HG03575 (cell line): ENCODE measurements around the gene ERCC6L2.

Experiments
- ATAC-seq: cut with Tn5 transposase; IDR thresholded peaks from one replicate; pipeline ENCODE4 v1.9.1; 2021; ENCODE audit not compliant: unreplicated experiment, insufficient number of reproducible peaks, low FRiP score; ENCODE audit errors: extremely low read depth

The ERCC6L2 gene, protein sequence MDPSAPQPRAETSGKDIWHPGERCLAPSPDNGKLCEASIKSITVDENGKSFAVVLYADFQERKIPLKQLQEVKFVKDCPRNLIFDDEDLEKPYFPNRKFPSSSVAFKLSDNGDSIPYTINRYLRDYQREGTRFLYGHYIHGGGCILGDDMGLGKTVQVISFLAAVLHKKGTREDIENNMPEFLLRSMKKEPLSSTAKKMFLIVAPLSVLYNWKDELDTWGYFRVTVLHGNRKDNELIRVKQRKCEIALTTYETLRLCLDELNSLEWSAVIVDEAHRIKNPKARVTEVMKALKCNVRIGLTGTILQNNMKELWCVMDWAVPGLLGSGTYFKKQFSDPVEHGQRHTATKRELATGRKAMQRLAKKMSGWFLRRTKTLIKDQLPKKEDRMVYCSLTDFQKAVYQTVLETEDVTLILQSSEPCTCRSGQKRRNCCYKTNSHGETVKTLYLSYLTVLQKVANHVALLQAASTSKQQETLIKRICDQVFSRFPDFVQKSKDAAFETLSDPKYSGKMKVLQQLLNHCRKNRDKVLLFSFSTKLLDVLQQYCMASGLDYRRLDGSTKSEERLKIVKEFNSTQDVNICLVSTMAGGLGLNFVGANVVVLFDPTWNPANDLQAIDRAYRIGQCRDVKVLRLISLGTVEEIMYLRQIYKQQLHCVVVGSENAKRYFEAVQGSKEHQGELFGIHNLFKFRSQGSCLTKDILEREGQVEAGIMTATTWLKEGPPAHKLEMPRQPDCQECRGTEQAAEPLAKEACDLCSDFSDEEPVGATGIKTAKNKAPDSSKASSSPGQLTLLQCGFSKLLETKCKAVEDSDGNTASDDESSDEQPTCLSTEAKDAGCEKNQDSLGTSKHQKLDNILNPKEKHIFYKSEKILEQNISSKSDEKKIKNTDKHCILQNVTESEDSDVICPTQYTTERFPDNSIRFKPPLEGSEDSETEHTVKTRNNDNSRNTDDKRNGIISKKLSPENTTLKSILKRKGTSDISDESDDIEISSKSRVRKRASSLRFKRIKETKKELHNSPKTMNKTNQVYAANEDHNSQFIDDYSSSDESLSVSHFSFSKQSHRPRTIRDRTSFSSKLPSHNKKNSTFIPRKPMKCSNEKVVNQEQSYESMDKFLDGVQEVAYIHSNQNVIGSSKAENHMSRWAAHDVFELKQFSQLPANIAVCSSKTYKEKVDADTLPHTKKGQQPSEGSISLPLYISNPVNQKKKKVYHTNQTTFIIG (N-terminal part only)

DNA sequence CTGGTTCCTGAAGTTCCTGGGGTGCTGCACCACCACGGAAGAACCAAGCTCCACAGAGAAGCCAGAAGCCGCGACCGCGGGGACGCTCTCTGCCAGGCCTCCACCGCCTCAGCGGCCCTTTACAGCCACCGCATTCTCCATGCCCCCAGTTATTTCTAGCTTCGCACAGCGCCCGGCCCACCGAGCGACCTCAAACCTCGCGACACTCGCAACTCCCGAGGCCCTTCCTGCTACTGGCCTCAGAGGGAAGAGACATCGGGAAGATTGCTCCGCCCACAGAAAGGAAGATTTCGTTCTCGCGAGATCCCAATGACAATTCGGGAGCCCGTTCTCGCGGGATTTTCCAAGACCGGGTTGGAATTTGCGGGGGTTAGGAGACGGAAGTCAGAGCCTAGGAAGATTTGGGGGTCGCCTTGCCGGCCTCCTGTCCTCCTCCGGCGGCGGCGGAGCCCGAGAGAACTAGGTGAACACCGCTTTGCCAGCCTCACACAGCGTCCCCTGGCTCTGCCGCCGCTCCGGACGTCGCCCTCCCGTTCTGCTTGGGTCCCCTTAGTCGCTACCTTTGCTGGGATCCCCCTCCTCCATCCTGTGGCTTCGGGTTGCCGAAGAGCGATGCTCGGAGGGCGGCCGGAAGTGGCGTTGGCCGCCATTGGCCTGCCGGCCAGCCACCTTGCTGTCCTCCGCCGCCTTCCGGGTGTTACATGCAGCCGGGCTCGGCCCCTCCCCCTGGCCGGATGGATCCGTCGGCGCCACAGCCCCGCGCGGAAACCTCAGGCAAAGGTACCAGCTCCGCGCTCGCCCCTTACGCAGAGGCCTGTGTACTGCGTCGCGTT, at the start of gene ERCC6L2:
TSS of gene ERCC6L2 (plus strand) at position 387 of the 833 bp plus-strand sequence. CDS start at position 735, 348 bp downstream.
- peak; percentile 43 for ATAC-seq

DNA sequence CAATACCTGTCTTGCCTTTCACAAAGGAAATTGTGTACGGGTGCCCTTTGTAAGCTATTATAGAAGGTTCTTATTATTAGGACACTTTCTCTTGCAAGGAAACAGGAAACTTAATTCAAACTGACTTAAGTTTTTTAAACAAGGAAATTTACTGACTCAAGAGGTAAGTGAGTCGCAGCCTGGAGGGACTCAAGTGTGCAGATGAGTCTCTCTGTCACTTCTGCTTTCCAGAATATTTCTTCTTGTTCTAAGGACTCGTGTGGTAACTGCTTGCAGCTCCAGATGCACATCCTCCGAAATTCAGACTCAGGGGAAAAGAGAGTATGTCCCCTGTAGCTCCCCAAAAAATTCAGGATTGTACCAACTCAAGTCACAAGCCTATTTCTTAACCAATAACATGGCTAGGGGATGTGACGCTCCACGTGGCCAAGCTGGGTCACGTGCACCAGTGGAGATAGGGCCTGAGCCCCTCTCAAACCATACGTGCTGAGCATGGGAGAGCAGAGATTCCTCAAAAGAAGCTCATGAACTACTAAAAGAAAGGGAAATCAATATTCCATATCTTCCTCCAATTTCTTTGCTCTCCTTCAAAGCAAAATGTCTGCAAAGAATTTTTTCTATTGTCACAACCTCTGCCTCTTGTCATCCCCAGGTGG, 49.2 kb upstream of the ERCC6L2 start:
- ATAC-seq: no peak

DNA sequence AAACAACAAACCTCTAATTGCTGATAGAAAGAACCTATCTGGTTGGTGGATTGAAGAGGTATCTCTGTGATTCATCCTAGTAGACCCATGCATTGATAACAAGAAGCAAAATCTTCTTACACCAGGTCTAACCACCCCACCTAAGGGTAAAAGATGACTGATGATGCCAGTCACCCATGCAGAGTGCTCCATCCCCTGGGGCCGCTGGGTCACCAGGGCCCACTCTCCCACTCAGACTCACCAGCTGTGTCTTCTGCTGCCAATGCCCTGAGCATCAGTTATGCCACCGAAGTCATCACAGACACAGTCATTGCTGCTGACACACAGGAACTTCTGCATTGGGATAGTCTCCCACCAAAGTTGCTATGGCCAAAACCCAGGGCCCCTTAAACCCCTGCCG, 44.7 kb upstream of the ERCC6L2 start:
- no peak for ATAC-seq

DNA sequence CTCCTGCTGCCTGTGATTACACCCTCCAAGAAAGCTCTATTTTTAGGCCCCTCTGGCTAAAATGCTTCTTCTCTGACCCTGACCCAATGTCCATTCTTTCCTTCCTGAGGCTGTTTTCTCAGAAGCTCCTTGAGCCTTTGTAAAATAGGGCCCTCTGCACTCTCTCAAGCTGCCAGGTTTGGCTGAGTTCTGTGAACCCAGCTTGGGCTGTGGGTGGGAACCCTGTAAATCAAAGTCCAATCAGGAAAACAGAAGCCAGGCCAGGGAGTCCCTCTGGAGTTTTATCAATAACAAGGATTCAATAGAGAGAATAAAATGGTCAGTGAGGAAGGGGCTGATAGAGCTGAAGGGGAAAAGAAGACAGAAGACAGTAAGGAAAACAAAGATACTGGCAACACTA, 43.7 kb upstream of the ERCC6L2 start:
- no peak for ATAC-seq

DNA sequence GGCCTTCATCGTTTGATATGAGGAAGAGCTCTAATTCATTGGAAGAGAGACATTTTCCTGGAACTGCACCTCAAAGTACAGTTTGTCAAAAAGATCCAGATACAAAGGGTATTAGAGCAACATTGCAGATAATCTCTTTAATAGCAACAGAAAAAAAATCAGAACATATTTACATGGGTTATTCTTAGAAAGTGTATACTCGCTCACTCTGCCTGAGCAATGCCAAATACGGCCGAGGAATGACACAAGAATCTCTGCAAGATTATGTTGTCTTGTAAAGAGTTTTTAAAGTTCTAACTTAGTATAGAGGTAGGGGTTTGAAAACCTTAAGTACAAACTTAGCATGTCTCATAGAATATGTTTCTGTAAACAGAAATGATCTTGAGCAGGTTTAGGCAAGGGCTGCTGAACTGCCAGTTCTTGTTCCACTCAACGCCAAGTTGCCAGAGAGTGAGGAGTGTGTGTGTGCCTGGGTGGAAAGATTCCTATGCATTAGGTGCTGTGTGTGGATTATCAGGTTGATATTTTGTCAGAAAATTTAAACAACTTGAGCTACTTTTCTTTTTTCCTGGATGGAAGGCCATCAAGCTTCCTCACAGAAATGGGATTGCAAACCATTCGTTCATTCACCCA, 41.8 kb upstream of the ERCC6L2 start:
- no peak for ATAC-seq

DNA sequence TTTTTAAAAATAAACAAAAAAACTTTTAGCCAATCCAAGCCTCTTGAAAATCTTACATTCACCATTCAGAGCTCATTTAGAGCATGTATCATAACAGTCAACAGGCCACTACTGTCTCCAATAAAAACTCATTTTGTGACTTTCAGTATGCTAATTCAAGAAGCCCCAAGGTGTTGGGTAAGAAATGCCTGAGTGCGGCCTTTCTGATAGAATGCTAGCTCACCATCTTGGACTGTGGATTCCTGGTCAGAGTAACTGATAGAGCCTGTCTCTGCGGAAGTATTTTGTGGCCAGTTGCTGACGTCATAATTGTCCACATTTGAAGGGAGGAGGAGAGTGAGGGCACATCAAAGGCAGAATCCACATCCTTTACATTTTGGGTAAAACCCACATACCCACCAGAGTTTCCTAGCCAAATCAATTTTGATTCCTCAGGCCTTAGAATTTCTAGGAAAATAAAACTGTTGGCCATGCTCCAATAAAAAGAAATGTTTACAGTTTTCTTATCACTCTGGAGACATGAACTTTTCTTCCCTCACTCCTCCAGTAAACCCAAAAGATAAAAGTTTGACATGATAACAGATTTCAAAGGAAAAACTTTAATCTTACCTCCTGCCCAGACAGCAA, 41.1 kb upstream of the ERCC6L2 start:
- ATAC-seq: no peak

DNA sequence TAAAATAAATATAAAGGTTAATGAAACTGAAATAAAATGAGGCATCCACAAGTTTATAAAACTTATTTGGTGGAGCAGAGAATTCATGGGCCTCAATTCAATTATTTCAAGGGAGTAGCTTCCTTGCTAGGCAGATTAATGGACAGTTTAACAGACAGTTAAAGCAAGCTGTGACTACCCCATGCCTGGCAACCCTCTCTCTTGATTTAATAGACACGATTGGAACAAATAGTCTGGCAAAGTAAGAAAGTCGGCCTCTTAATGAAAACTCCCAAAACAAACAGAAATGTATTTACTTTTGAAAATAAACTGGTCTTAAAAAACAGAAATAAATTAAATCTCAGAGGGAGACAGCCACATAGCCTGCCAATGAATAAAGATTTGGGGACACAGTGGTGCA, 40.1 kb upstream of the ERCC6L2 start:
- no peak for ATAC-seq

DNA sequence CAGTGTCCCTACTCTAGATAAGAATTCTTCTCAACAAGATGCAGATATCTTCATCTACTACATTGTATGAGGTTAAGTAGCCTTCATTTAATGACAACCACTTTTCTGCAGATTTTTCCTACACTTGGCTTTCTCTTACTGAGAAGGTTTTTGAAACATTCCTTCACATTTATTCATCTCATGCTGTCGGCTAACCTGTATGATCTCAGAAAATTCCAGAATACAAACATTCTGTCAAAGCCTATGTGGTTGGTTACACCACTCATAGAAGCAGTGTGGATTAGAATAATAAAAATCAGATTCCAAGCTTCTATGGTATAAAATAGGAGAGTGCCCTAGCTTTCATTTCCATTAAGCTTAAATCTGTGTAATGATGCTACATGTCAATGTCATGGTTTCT, 39.4 kb upstream of the ERCC6L2 start:
- ATAC-seq: no peak

DNA sequence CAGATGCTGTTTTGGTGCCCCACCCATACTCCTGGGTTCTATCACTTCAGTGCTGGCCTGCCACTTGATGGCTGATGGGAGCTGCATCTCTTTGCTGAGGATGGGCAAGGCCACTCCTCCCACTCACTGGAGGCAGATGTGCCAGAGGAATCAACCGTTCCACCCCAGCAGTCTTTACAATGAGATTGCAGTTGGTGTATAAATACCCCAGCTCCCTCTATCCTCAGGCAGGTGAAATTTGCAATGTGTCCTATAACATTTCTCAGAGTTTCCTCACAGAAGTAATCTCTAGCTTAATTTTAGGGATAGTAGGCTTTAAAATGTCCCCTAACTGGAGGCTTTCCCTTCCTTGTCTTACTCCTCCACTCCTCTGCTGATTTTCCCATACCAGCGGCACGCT, 36.5 kb upstream of the ERCC6L2 start:
- no peak for ATAC-seq

DNA sequence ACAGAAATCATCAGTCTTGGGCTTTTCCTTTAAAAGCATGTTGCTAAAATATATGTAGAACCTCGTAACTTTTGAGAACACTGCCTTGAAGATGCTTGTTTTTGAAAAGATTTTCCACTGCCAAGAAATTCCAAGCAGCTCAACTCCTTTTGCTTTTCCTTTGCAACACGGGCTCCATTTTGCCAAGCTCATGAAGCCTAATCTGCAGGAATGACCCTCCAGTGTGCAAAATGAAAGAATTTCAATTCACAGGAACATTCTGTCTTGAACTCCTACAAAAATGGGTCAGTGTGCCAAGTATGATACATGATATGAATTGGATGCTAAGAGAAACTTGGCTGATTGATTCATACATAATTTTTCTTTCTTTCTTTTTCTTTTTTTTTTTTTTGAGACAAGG, 35.4 kb upstream of the ERCC6L2 start:
- no peak for ATAC-seq

DNA sequence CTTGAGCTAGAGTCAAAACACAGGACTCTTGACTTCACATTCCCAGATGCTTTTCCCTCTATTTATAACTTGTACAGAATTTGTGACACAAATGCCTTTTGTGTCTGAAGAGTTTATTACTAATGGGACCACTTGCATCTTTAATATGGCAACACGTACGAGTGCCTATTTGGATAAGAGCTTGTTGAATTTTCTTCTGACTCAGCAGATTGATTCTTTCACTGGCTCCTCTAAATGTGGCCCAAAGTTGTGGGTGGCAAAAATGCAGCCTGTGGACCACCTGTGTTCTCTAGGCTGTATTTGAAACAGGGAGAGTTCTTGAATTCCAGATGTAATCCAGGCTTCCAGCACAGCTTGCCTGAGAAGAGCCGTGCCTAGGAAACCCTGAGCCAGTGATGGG, 34.1 kb upstream of the ERCC6L2 start:
- ATAC-seq: no peak

DNA sequence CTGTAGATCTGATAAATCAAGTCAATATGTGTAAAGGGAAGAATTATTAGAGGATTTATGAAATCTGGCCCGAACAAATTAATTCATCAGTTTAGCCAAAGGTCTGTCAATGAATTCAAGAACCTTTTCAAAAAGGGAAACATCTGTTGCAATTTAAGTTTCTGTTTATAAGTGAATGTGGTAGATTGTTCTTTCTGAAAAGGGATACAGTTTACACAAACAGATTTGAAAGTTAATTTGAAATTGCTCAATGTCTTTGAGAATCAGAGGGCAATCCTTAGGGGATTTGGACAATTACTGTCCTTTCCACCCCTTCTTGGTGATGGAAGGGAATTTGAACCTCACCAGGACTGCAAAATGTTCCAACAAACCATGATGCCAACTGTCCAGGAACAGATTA, 29.7 kb upstream of the ERCC6L2 start:
- no peak for ATAC-seq

DNA sequence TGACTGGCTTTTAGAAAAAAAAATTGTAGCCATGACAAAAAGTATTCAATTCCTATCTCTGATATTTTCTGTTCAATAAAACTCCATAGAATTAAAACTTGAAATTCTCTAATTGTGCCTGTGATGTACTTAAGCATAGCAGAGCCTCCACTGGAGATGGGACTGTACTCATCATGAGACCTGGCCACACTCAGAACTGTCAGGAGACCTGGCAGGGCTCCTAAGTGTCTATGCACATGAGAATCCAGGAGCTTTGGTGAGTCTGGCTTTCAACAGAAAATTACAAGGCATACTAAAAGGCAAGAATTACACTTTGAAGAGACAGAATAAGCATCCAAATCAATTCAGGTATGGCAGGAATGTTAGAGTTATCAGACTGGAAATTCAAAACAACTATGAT, 26.7 kb upstream of the ERCC6L2 start:
- ATAC-seq: no peak

DNA sequence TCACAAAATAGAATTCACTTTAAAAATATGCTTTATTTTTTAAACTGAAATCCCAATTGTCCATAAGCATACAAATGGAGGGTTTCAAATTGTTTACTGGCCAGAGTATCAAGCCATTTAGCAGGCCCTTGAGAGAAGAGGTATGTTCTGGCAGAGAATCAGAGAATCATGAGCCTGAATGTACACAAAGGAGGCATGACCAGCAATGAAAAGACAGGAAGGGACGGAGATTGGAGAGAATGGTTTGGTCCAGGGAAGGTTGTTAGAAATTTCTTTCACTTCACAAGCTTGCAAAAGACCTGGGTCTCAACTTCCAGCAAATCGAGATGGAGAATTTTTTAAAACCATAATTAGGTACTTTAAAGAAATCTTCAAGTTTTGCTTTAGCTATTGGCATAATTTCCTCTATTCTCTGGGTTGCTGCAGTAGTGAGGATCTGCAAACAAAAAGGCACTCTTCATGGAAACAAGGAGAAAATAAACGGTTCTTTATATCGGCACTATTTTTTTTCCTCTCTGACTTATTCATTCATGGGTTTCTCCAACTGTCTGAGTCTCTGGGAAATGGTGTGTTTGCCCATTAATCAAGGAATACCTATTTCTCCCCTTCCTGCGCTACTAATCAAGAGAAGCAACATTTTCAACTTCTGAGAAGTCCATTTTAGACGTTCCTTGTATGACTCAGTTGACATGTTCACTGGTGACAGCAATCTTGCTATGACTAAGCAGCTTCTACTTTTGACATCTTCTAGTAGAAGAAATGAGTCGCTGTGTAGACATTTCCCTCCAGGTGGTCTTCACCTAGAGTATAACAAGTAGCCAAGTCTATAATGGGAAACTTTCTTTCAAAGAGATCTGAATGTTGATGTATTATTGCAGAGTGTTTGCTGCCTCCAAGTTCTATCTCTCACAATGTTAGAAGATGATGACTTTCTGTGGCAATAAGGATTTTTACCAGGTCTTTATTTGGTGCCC, 23.1 kb upstream of the ERCC6L2 start:
- peak; percentile 81 for ATAC-seq

DNA sequence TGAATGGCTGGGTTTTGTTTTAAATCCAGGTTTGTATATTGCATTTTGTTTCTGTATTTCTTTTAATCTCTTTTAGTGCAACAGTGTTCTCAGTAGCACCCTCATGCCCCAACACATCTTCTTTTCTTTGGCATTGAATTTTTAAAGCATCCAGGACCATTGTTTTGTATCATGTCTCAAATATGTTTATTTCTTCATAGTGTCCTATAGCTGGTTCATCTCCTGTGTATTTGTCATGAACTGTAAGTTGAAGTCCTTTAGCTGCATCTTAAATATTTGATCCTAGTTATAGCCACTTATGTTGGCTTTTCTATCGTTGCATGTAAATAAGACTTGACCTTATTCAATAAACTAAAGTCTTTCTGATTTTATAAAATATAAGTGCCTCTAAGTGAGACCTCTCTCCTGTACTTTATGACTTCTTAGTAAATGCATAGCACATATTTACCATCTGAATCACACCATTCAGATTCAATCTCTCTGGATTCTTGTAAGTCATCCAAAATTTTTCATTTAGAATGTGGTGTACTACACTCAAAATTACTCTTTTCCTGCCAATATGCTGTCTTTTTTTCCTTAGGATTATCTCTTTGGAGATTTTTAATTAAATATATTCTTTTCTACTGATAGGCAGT, 21.0 kb upstream of the ERCC6L2 start:
- ATAC-seq: no peak

DNA sequence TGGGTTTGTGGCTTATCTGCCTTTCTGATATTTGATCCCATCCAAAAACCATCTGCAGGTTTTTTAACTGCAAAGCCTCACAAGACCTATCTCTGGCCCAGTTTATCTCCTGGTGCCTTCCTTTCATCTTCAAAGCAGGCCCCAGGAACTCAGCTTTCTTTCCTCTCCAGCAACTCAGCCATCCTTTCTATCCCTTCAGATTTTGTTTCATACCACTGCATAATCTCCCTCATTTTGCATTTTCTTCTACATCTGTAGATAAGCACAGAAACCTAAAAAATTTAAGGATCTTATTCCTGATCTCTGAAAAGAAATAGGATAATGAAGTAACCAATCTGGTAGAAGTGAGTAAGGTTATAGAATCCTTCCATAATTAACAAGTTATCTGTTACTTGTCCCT, 19.5 kb upstream of the ERCC6L2 start:
- ATAC-seq: no peak
